ENCODE data around the gene TWIST1.

DNA sequence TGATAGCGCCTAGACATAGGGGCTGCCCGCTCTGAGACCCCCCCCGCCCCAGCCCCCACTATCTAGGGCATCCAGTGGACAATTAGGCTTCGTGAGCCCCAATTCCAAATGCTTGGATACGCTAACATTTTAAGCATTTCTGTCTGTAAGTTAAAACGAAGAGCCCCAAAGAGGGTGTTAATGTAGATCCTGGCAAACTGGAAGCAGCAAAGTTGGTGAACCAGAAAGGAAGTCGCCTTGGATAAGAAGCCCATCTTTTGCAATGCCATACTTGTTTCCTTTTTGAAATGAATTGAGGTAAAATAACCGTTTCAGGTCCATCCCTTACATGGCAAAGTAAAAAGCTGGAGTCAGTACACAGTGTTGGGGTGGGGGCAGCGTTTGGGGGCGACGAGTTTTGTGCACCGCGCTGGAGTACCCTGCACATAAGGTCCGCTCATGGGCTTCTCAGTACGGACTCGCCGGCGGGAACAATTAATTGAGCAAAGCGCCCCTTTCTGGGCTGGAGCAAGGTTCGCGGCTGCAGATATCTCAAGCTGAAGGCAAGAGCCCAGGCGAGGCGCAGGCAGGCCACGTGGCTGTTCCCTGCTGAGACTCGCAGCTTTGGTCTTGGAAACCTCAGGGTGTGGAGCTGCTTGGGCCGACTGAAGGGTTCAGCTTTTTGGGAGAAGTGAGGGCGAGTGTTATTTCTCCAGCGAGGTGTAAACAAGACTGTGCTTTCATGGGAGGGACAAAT lies 1.4 kb upstream of the TWIST1 start:
- TF ChIP-seq, protein P1, sequence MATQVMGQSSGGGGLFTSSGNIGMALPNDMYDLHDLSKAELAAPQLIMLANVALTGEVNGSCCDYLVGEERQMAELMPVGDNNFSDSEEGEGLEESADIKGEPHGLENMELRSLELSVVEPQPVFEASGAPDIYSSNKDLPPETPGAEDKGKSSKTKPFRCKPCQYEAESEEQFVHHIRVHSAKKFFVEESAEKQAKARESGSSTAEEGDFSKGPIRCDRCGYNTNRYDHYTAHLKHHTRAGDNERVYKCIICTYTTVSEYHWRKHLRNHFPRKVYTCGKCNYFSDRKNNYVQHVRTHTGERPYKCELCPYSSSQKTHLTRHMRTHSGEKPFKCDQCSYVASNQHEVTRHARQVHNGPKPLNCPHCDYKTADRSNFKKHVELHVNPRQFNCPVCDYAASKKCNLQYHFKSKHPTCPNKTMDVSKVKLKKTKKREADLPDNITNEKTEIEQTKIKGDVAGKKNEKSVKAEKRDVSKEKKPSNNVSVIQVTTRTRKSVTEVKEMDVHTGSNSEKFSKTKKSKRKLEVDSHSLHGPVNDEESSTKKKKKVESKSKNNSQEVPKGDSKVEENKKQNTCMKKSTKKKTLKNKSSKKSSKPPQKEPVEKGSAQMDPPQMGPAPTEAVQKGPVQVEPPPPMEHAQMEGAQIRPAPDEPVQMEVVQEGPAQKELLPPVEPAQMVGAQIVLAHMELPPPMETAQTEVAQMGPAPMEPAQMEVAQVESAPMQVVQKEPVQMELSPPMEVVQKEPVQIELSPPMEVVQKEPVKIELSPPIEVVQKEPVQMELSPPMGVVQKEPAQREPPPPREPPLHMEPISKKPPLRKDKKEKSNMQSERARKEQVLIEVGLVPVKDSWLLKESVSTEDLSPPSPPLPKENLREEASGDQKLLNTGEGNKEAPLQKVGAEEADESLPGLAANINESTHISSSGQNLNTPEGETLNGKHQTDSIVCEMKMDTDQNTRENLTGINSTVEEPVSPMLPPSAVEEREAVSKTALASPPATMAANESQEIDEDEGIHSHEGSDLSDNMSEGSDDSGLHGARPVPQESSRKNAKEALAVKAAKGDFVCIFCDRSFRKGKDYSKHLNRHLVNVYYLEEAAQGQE (IDR thresholded peaks at IDR 0.05; ENCODE audit: insufficient read depth in 1 of 2, low read depth in 2 of 2, low read length in 1 of 2) = no peak
- no peak for TF ChIP-seq CTCF (IDR thresholded peaks at IDR 0.05)
